ENCODE results near the gene PPP1R12B.
"Not testable (repeated sequence)": the region's sequence is repeated elsewhere in the genome, so short reads cannot be mapped to it uniquely, and the experiment has no call there.

The PPP1R12B gene

GRCh38 chr1:202575918-202576653, 227.6 kb downstream of the PPP1R12B start:
- TF ChIP-seq POLR2A (IDR thresholded peaks at IDR 0.05; ENCODE audit: low read depth, low read length), result no peak
- FAIRE-seq, result no peak
- DNase-seq (ENCODE audit: insufficient read length, low spot score), result no peak

- no peak for FAIRE-seq
- TF ChIP-seq POLR2A (IDR thresholded peaks at IDR 0.05; ENCODE audit: low read depth, low read length), result no peak
- no peak for DNase-seq (ENCODE audit: insufficient read length, low spot score)
Observed at GRCh38 chr1:202576816-202577215, 228.3 kb downstream of the PPP1R12B start.

- no peak for TF ChIP-seq POLR2A (IDR thresholded peaks at IDR 0.05; ENCODE audit: low read depth, low read length)
- DNase-seq (ENCODE audit: insufficient read length, low spot score) (no peak), FAIRE-seq (no peak)
Observed at GRCh38 chr1:202577381-202577780, 228.9 kb downstream of the PPP1R12B start.

- no peak for TF ChIP-seq POLR2A (IDR thresholded peaks at IDR 0.05; ENCODE audit: low read depth, low read length)
- DNase-seq (ENCODE audit: insufficient read length, low spot score) (no peak), FAIRE-seq (no peak)
Observed at GRCh38 chr1:202578001-202578504, 229.6 kb downstream of the PPP1R12B start.

- no peak for TF ChIP-seq POLR2A (IDR thresholded peaks at IDR 0.05; ENCODE audit: low read depth, low read length)
- FAIRE-seq, result no peak
- no peak for DNase-seq (ENCODE audit: insufficient read length, low spot score)
Observed at GRCh38 chr1:202578565-202578964, 230.1 kb downstream of the PPP1R12B start.

- peak; percentile 26 for DNase-seq (ENCODE audit: insufficient read length, low spot score)
- TF ChIP-seq POLR2A (IDR thresholded peaks at IDR 0.05; ENCODE audit: low read depth, low read length), result no peak
- FAIRE-seq, result no peak
Observed at GRCh38 chr1:202579806-202580205, 231.3 kb downstream of the PPP1R12B start.

- no peak for FAIRE-seq
- no peak for DNase-seq (ENCODE audit: insufficient read length, low spot score)
- TF ChIP-seq POLR2A (IDR thresholded peaks at IDR 0.05; ENCODE audit: low read depth, low read length), result no peak
Observed at GRCh38 chr1:202580619-202581018, 232.1 kb downstream of the PPP1R12B start.

- DNase-seq (ENCODE audit: insufficient read length, low spot score); FAIRE-seq: not testable (repeated sequence)
Observed at GRCh38 chr1:202582350-202582749, 233.9 kb downstream of the PPP1R12B start.

- no peak for FAIRE-seq
- no peak for TF ChIP-seq POLR2A (IDR thresholded peaks at IDR 0.05; ENCODE audit: low read depth, low read length)
- no peak for DNase-seq (ENCODE audit: insufficient read length, low spot score)
Observed at GRCh38 chr1:202584707-202585589, 236.4 kb downstream of the PPP1R12B start.

- FAIRE-seq, result no peak
Observed at GRCh38 chr1:202585590-202585933, 237.1 kb downstream of the PPP1R12B start.

GRCh38 chr1:202586018-202586821, 237.7 kb downstream of the PPP1R12B start:
- FAIRE-seq, result no peak
- TF ChIP-seq POLR2A (IDR thresholded peaks at IDR 0.05; ENCODE audit: low read depth, low read length), result no peak
- DNase-seq (ENCODE audit: insufficient read length, low spot score), result no peak

More at GRCh38 chr1:202585590-202585933, 237.1 kb downstream of the PPP1R12B start:
- TF ChIP-seq POLR2A (IDR thresholded peaks at IDR 0.05; ENCODE audit: low read depth, low read length), result no peak
- no peak for DNase-seq (ENCODE audit: insufficient read length, low spot score)

- no peak for TF ChIP-seq POLR2A (IDR thresholded peaks at IDR 0.05; ENCODE audit: low read depth, low read length)
- FAIRE-seq (no peak), DNase-seq (ENCODE audit: insufficient read length, low spot score) (no peak)
Observed at GRCh38 chr1:202586871-202587270, 238.4 kb downstream of the PPP1R12B start.

GRCh38 chr1:202587859-202588485, 239.5 kb downstream of the PPP1R12B start:
- TF ChIP-seq POLR2A (IDR thresholded peaks at IDR 0.05; ENCODE audit: low read depth, low read length), result no peak
- DNase-seq (ENCODE audit: insufficient read length, low spot score) (no peak), FAIRE-seq (no peak)
